B cell (primary cell): ENCODE measurements around the gene PMVK. TPM values are rescaled to one million over a fixed set of nuclear protein-coding genes. Genes with fewer than 3 reads are reported as not detected.

Experiments used
- ATAC-seq: fragments of 200-7000 bp; cut with Tn5 transposase; one replicate; pipeline ENCODE4 v1.10.0; 2021; ENCODE audit warnings: low read depth, mild to moderate bottlenecking, moderate number of reproducible peaks, moderate library complexity
- CTCF ChIA-PET: fragments of 350-600 bp; sonication (Branson Sonifier 250); formaldehyde crosslinking; loops from one replicate; lab custom pipeline; 2021; ENCODE audit warnings: antibody characterized with exemption, inconsistent platforms; lab: Charles Lee
- POLR2A ChIA-PET: fragments of 350-600 bp; sonication (Branson Sonifier 250); formaldehyde crosslinking; loops from one replicate; lab custom pipeline; 2021; ENCODE audit warnings: antibody characterized with exemption; lab: Charles Lee
- DNase-seq: peaks from one replicate; pipeline ENCODE4 v3.0.0; 2013
- H2AFZ ChIP-seq: 2 replicates; pipeline ENCODE4 v1.6.1; 2012; ENCODE audit warnings: mild to moderate bottlenecking, low read depth, low read length; ENCODE audit not compliant: insufficient read depth, poor library complexity, severe bottlenecking
- H3K27ac ChIP-seq, 2 donors: 1 replicate in 1 of 2; 2 replicates in 1 of 2; pipeline ENCODE4 v1.5.1; 2012 to 2013; ENCODE audit warnings: low read length in 2 of 2, mild to moderate bottlenecking in 2 of 2, moderate library complexity in 1 of 2
- H3K27me3 ChIP-seq, 4 experiments: fragments of 200-600 bp in 1 of 4; sonication (generic) in 1 of 4; replicated peaks in 1 of 4; 1 replicate in 2 of 4; 2 replicates in 2 of 4; pipeline versions ENCODE4 v1.6.1 to v1.7.0; 2013 to 2016; ENCODE audit warnings: low read length in 3 of 4, mild to moderate bottlenecking in 2 of 4, mixed read lengths in 1 of 4, moderate library complexity in 1 of 4; ENCODE audit not compliant: insufficient read depth in 4 of 4, control insufficient read depth in 3 of 4; ENCODE audit errors: control extremely low read depth in 1 of 4
- H3K36me3 ChIP-seq, 2 experiments: replicated peaks in 1 of 2; 1 replicate in 1 of 2; 2 replicates in 1 of 2; pipeline versions ENCODE4 v1.6.1 to v1.7.1; 2013; ENCODE audit warnings: low read length in 1 of 2; ENCODE audit not compliant: insufficient read depth in 2 of 2, control insufficient read depth in 1 of 2; ENCODE audit errors: control extremely low read depth in 1 of 2, extremely low read depth in 1 of 2
- H3K4me1 ChIP-seq, 2 donors: fragments of 200-600 bp in 1 of 2; sonication (generic) in 1 of 2; 1 replicate in 1 of 2; 2 replicates in 1 of 2; pipeline versions ENCODE4 v1.5.1 to v1.6.1; 2013 to 2017; ENCODE audit warnings: low read length in 2 of 2; ENCODE audit not compliant: control insufficient read depth in 2 of 2, insufficient read depth in 2 of 2
- H3K4me2 ChIP-seq: replicated peaks from 2 replicates; pipeline ENCODE3; 2012; ENCODE audit warnings: mild to moderate bottlenecking, low read depth, low read length; ENCODE audit not compliant: poor library complexity, severe bottlenecking
- H3K4me3 ChIP-seq, 5 experiments: fragments of 200-600 bp in 1 of 5; sonication (generic) in 1 of 5; 1 replicate in 3 of 5; 2 replicates in 2 of 5; pipeline versions ENCODE4 v1.5.1 to v1.7.0; 2011 to 2016; ENCODE audit warnings: low read length in 4 of 5, mild to moderate bottlenecking in 4 of 5, low read depth in 2 of 5, control low read depth in 1 of 5, moderate library complexity in 1 of 5; ENCODE audit not compliant: insufficient read depth in 1 of 5; ENCODE audit errors: control extremely low read depth in 1 of 5, extremely low read depth in 1 of 5
- H3K79me2 ChIP-seq: fragments of 200-600 bp; sonication (generic); one replicate; pipeline ENCODE4 v1.6.0; 2016; ENCODE audit warnings: low read length; ENCODE audit not compliant: control insufficient read depth, insufficient read depth
- H3K9ac ChIP-seq: fragments of 200-600 bp; sonication (generic); 2 replicates; pipeline ENCODE4 v1.6.1; 2017; ENCODE audit warnings: mild to moderate bottlenecking, low read length, moderate library complexity
- H3K9me3 ChIP-seq, 3 donors: one replicate each; pipeline versions ENCODE4 v1.6.1 to v1.7.1; 2013; ENCODE audit warnings: low read length in 2 of 3; ENCODE audit not compliant: control insufficient read depth in 2 of 3, insufficient read depth in 1 of 3; ENCODE audit errors: control extremely low read depth in 1 of 3
- H4K20me1 ChIP-seq: 2 replicates; pipeline ENCODE4 v1.6.0; 2012; ENCODE audit warnings: mild to moderate bottlenecking, low read length; ENCODE audit not compliant: insufficient read depth, control insufficient read depth, poor library complexity, severe bottlenecking
- H3K27ac Mint-ChIP-seq: one replicate; pipeline ENCODE4 v1.8.0; 2021; ENCODE audit warnings: mixed read lengths
- H3K27me3 Mint-ChIP-seq: one replicate; pipeline ENCODE4 v1.8.0; 2021; ENCODE audit warnings: mixed read lengths
- H3K4me1 Mint-ChIP-seq: one replicate; pipeline ENCODE4 v1.8.0; 2021; ENCODE audit warnings: mixed read lengths
- H3K4me3 Mint-ChIP-seq: one replicate; pipeline ENCODE4 v1.8.0; 2021; ENCODE audit warnings: mixed read lengths
- H3K9me3 Mint-ChIP-seq: one replicate; pipeline ENCODE4 v1.8.0; 2022; ENCODE audit warnings: mixed read lengths; ENCODE audit not compliant: insufficient read depth
- CTCF ChIP-seq: fragments of 200-600 bp; IDR thresholded peaks from one replicate; pipeline ENCODE4 v1.8.0; 2022; ENCODE audit warnings: antibody characterized with exemption, mild to moderate bottlenecking
- EZH2 ChIP-seq: IDR thresholded peaks from 2 replicates; pipeline ENCODE4 v1.6.1; 2012; ENCODE audit warnings: borderline replicate concordance, low read depth, mild to moderate bottlenecking, moderate library complexity, low read length; ENCODE audit not compliant: insufficient read depth, poor library complexity, severe bottlenecking
- WGBS: methylation state at CpG from one replicate; pipeline ENCODE4 v1.1.5; 2013; ENCODE audit warnings: missing lambda C conversion rate; ENCODE audit not compliant: insufficient coverage; 5-methylcytosine and 5-hydroxymethylcytosine counted together
- intact Hi-C: fragments of 100-400 bp; cut with micrococcal nuclease; formaldehyde crosslinking; loops from one replicate; pipeline ENCODE4 v1.10.0; 2022
- polyA plus RNA-seq: library from polyadenylated mRNA; depleted of rRNA; stranded (reverse); fragments of >200 nt; gene quantifications from 2 replicates; pipeline ENCODE4 v1.2.3, GENCODE V29; 2012
- total RNA-seq, 2 donors: library from RNA; stranded (reverse); fragments of 120-200 nt in 1 of 2; gene quantifications; 1 replicate in 1 of 2; 2 replicates in 1 of 2; pipeline versions ENCODE4 v1.2.3 to v1.2.4, GENCODE V29; 2013 to 2022

PMVK gene
- total and polyA plus RNA-seq, 2 donors (not counting 1 experiment from before 2014, with no cell fraction given): 15.0 to 15.4 TPM

- Histone ChIP-seq H3K4me2 (peak overlapping the region; percentile 85), H3K4me3 (peak overlapping the region; percentile 71 to 97 (median 83)), H4K20me1 (peaks cover 68% of the 10 kb centered on the region), H3K79me2 (peaks cover 93% of the 10 kb centered on the region), H3K4me1 (peaks cover 52 to 67% of the 10 kb centered on the region in 2 donors), H3K9me3 (no peaks in the 10 kb centered on the region), H2AFZ (peak overlapping the region; percentile 63), H3K27me3 (no peaks in the 10 kb centered on the region), H3K9ac (peak overlapping the region; percentile 97), H3K27ac (peak overlapping the region; percentile 99), H3K36me3 (peaks cover 2 to 41% of the 10 kb centered on the region in 2 experiments)
- WGBS: 0% methylated on average over 3 of the region's 4 CpGs
- Mint-ChIP-seq H3K4me1 (peaks cover 71% of the 10 kb centered on the region), H3K27me3 (no peaks in the 10 kb centered on the region), H3K27ac (peak overlapping the region; percentile 96), H3K4me3 (peak overlapping the region; percentile 92), H3K9me3 (no peaks in the 10 kb centered on the region)
- intact Hi-C loops: loop anchor here (1.0 to 5.0 kb wide), 6 partner anchors 11 to 348 kb away; partner anchors contain the start of genes ADAR, CKS1B and EFNA4
- ChIA-PET CTCF (interaction anchor here (0.6 to 6.1 kb wide), 24 partner anchors 12 to 395 kb away, joined by 3 to 46 read pairs (median 6); partner anchors contain the start of genes ADAM15, EFNA4, FLAD1 and PMVK), POLR2A (interaction anchor here (0.8 to 3.4 kb wide), 9 partner anchors 9 to 108 kb away, joined by 3 to 26 read pairs (median 4); partner anchors contain the start of genes CKS1B, EFNA4, PMVK and SHC1)
- no peak for TF ChIP-seq CTCF
- no peak for TF ChIP-seq EZH2
- peak; percentile 77 for ATAC-seq
- peak; percentile 94 for DNase-seq
Measured at GRCh38 chr1:154955039-154955717, 18.7 kb upstream of the PMVK start.

- H3K27me3 ChIP-seq: no peaks in the 10 kb centered on the region
- H3K4me1 Mint-ChIP-seq: peaks cover 68% of the 10 kb centered on the region
- H4K20me1 ChIP-seq: peaks cover 65% of the 10 kb centered on the region
- peaks cover 87% of the 10 kb centered on the region for H3K79me2 ChIP-seq
- DNase-seq (no peak), ATAC-seq (no peak)
- H3K4me1 ChIP-seq: peaks cover 52 to 64% of the 10 kb centered on the region in 2 donors
- TF ChIP-seq EZH2 (no peak), CTCF (no peak)
- ChIA-PET POLR2A (interaction anchor here (0.6 to 3.4 kb wide), 5 partner anchors 14 to 109 kb away, joined by 3 to 26 read pairs (median 3); partner anchors contain the start of genes CKS1B and EFNA4), CTCF (interaction anchor here (0.6 to 6.1 kb wide), 17 partner anchors 12 to 285 kb away, joined by 3 to 46 read pairs (median 9); partner anchors contain the start of genes ADAM15, EFNA4, FLAD1 and PMVK)
- H3K27me3 Mint-ChIP-seq: no peaks in the 10 kb centered on the region
- H3K9ac ChIP-seq: peak overlapping the region; percentile 97
- peak overlapping the region; percentile 0 to 86 (median 77) for H3K4me3 ChIP-seq
- intact Hi-C loops: loop anchor here (2.0 kb wide), 1 partner anchor 108 kb away; the partner anchor contains the start of gene EFNA4
- peak overlapping the region; percentile 99 for H3K27ac ChIP-seq
- H3K27ac Mint-ChIP-seq: peak overlapping the region; percentile 96
- WGBS: 58% methylated on average over 2 of the region's 3 CpGs
- H3K4me3 Mint-ChIP-seq: peak overlapping the region; percentile 92
- H3K9me3 Mint-ChIP-seq: no peaks in the 10 kb centered on the region
- H3K9me3 ChIP-seq: no peaks in the 10 kb centered on the region
- H3K4me2 ChIP-seq: peak overlapping the region; percentile 85
- no peak overlapping the region for H2AFZ ChIP-seq
- peaks cover 2 to 41% of the 10 kb centered on the region in 2 experiments for H3K36me3 ChIP-seq
Measured at GRCh38 chr1:154954541-154954940, 18.0 kb upstream of the PMVK start.
